GM12891 (cell line): ENCODE data around the gene TBX4.

Experiments
- PAX5 ChIP-seq: IDR thresholded peaks from 2 replicates; pipeline ENCODE4 v1.6.1; 2011; ENCODE audit warnings: low read length, moderate library complexity, mild to moderate bottlenecking; ENCODE audit not compliant: insufficient read depth, severe bottlenecking
- POLR2A ChIP-seq: IDR thresholded peaks from 2 replicates; pipeline ENCODE4 v1.6.1; 2011; ENCODE audit warnings: low read depth, low read length, control low read depth
- POLR2AphosphoS5 ChIP-seq: IDR thresholded peaks from 2 replicates; pipeline ENCODE4 v1.6.1; 2011; ENCODE audit warnings: low read depth, low read length, control low read depth
- SPI1 ChIP-seq: IDR thresholded peaks from 2 replicates; pipeline ENCODE4 v1.6.1; 2011; ENCODE audit warnings: low read depth, low read length, control low read depth
- TAF1 ChIP-seq: IDR thresholded peaks from 2 replicates; pipeline ENCODE4 v1.6.1; 2011; ENCODE audit warnings: low read depth, low read length, control low read depth

GRCh38 chr17:61519139-61519538 lies 66.9 kb downstream of the TBX4 start:
- TF ChIP-seq POLR2A (no peak), POLR2AphosphoS5 (no peak), PAX5 (no peak), TAF1 (no peak), SPI1 (no peak)
